Activated CD4-positive, CD25-positive, alpha-beta regulatory T cell treated with anti-CD3 and anti-CD28 coated beads, Interleukin-2, amount 50 U/mL, for 24 hours (primary cell): ENCODE measurements around the gene FGGY.
"Not testable (repeated sequence)": the region's sequence is repeated elsewhere in the genome, so short reads cannot be mapped to it uniquely, and the experiment has no call there.

Experiments used
- ATAC-seq, 2 donors: fragments of 150-1000 bp; cut with Tn5 transposase; one replicate each; pipeline ENCODE4 v1.10.0; 2021; ENCODE audit warnings: mild to moderate bottlenecking in 1 of 2, moderate library complexity in 1 of 2

FGGY gene

GRCh38 chr1:59452026-59452425, 155.1 kb downstream of the FGGY start:
- ATAC-seq: no peak

GRCh38 chr1:59452559-59452958, 155.7 kb downstream of the FGGY start:
- ATAC-seq: no peak

- no peak for ATAC-seq
Observed at GRCh38 chr1:59453297-59453968, 156.5 kb downstream of the FGGY start.

- no peak for ATAC-seq
Observed at GRCh38 chr1:59455206-59455605, 158.3 kb downstream of the FGGY start.

- ATAC-seq: no peak
Observed at GRCh38 chr1:59457786-59458185, 160.9 kb downstream of the FGGY start.

- no peak for ATAC-seq
Observed at GRCh38 chr1:59458884-59459283, 162.0 kb downstream of the FGGY start.

- ATAC-seq: not testable (repeated sequence)
Observed at GRCh38 chr1:59462942-59463341, 166.0 kb downstream of the FGGY start.

GRCh38 chr1:59465478-59465877, 168.6 kb downstream of the FGGY start:
- ATAC-seq: not testable (repeated sequence)

- no peak for ATAC-seq
Observed at GRCh38 chr1:59468828-59469428, 172.0 kb downstream of the FGGY start.

GRCh38 chr1:59471991-59472570, 175.2 kb downstream of the FGGY start:
- not testable (repeated sequence) for ATAC-seq

GRCh38 chr1:59473831-59474230, 176.9 kb downstream of the FGGY start:
- ATAC-seq: no peak

GRCh38 chr1:59474496-59474895, 177.6 kb downstream of the FGGY start:
- no peak for ATAC-seq

- no peak for ATAC-seq
Observed at GRCh38 chr1:59475737-59476136, 178.8 kb downstream of the FGGY start.

- peak; percentile 88 for ATAC-seq
Observed at GRCh38 chr1:59477286-59477685, 180.4 kb downstream of the FGGY start.

GRCh38 chr1:59477867-59478266, 181.0 kb downstream of the FGGY start:
- ATAC-seq: no peak

- no peak for ATAC-seq
Observed at GRCh38 chr1:59478822-59479221, 181.9 kb downstream of the FGGY start.

- ATAC-seq: no peak
Observed at GRCh38 chr1:59480188-59480888, 183.4 kb downstream of the FGGY start.

GRCh38 chr1:59481881-59482505, 185.1 kb downstream of the FGGY start:
- ATAC-seq: no peak

GRCh38 chr1:59482986-59483385, 186.1 kb downstream of the FGGY start:
- ATAC-seq: no peak

GRCh38 chr1:59484096-59484495, 187.2 kb downstream of the FGGY start:
- ATAC-seq: no peak

GRCh38 chr1:59485171-59485570, 188.3 kb downstream of the FGGY start:
- no peak for ATAC-seq

- ATAC-seq: no peak
Observed at GRCh38 chr1:59485949-59486348, 189.1 kb downstream of the FGGY start.

GRCh38 chr1:59486615-59487014, 189.7 kb downstream of the FGGY start:
- no peak for ATAC-seq
